ENCODE measurements around the gene EIF2B5.

EIF2B5 gene

GRCh38 chr3:184174646-184175492 is 39.7 kb downstream of the EIF2B5 start, which contains the start of gene AP2M1:
AP2M1 (plus strand) TSS chr3:184174855; CDS start chr3:184176994, 2,139 bp downstream.
- peak; percentile 97 to 99 for DNase-seq

- no peak for DNase-seq
Measured at GRCh38 chr3:184175506-184175905, 40.3 kb downstream of the EIF2B5 start.

- DNase-seq, result no peak
Measured at GRCh38 chr3:184175981-184176376, 40.8 kb downstream of the EIF2B5 start.

GRCh38 chr3:184176377-184177330 is 41.5 kb downstream of the EIF2B5 start:
- peak; percentile 50 to 68 for DNase-seq

- DNase-seq, result no peak
Measured at GRCh38 chr3:184177331-184177731, 42.2 kb downstream of the EIF2B5 start.

GRCh38 chr3:184177767-184178306 is 42.7 kb downstream of the EIF2B5 start:
- no peak for DNase-seq

- no peak for DNase-seq
Measured at GRCh38 chr3:184178521-184179138, 43.5 kb downstream of the EIF2B5 start.

- no peak for DNase-seq
Measured at GRCh38 chr3:184180165-184180564, 45.0 kb downstream of the EIF2B5 start.

GRCh38 chr3:184181596-184181995 is 46.4 kb downstream of the EIF2B5 start:
- no peak for DNase-seq

- DNase-seq, result no peak
Measured at GRCh38 chr3:184183679-184184078, 48.5 kb downstream of the EIF2B5 start.

GRCh38 chr3:184184546-184185230 is 49.5 kb downstream of the EIF2B5 start:
- DNase-seq, result no peak

GRCh38 chr3:184185461-184186183 is 50.5 kb downstream of the EIF2B5 start:
- DNase-seq, result peak; percentile 97 to 99

- DNase-seq, result no peak
Measured at GRCh38 chr3:184186184-184186901, 51.2 kb downstream of the EIF2B5 start, which contains the start of gene ABCF3. ABCF3 (plus strand) TSS chr3:184186199; CDS start chr3:184186208, 9 bp downstream.

GRCh38 chr3:184186902-184187207 is 51.7 kb downstream of the EIF2B5 start:
- peak in 1 of 2 experiments; percentile 10 for DNase-seq

GRCh38 chr3:184188080-184188479 is 52.9 kb downstream of the EIF2B5 start:
- DNase-seq, result no peak

- no peak for DNase-seq
Measured at GRCh38 chr3:184189421-184189820, 54.3 kb downstream of the EIF2B5 start.

GRCh38 chr3:184192889-184193288 is 57.7 kb downstream of the EIF2B5 start:
- no peak for DNase-seq

- no peak for DNase-seq
Measured at GRCh38 chr3:184193991-184194539, 58.9 kb downstream of the EIF2B5 start.
